Astrocyte (in vitro differentiated cells and primary cell): ENCODE data around the gene ITPRID1.
"Not testable (repeated sequence)": the region's sequence is repeated elsewhere in the genome, so short reads cannot be mapped to it uniquely, and the experiment has no call there.

Experiments
- EZH2 ChIP-seq: IDR thresholded peaks from 2 replicates; pipeline ENCODE4 v1.6.1; 2012; ENCODE audit warnings: mild to moderate bottlenecking, low read length, inconsistent platforms; ENCODE audit not compliant: insufficient read depth
- TF ChIP-seq, protein P1 (sequence below): IDR thresholded peaks from 2 replicates; pipeline ENCODE4 v1.5.1; 2011; ENCODE audit warnings: low read depth, mild to moderate bottlenecking, inconsistent platforms, low read length, moderate library complexity; ENCODE audit not compliant: insufficient read depth

GRCh38 chr7:31540651-31541185 lies 26.8 kb downstream of the ITPRID1 start:
- TF ChIP-seq, protein P1, sequence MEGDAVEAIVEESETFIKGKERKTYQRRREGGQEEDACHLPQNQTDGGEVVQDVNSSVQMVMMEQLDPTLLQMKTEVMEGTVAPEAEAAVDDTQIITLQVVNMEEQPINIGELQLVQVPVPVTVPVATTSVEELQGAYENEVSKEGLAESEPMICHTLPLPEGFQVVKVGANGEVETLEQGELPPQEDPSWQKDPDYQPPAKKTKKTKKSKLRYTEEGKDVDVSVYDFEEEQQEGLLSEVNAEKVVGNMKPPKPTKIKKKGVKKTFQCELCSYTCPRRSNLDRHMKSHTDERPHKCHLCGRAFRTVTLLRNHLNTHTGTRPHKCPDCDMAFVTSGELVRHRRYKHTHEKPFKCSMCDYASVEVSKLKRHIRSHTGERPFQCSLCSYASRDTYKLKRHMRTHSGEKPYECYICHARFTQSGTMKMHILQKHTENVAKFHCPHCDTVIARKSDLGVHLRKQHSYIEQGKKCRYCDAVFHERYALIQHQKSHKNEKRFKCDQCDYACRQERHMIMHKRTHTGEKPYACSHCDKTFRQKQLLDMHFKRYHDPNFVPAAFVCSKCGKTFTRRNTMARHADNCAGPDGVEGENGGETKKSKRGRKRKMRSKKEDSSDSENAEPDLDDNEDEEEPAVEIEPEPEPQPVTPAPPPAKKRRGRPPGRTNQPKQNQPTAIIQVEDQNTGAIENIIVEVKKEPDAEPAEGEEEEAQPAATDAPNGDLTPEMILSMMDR = not testable (repeated sequence)
- TF ChIP-seq EZH2 = not testable (repeated sequence)
